Type B pancreatic cell (in vitro differentiated cells): ENCODE measurements around the gene PROS1. TPM values are rescaled to one million over a fixed set of nuclear protein-coding genes. Genes with fewer than 3 reads are reported as not detected.

ENCODE experiments used
- DNase-seq: peaks from one replicate; pipeline ENCODE4 v3.0.0; 2021; ENCODE audit warnings: mixed read lengths; ENCODE audit not compliant: unreplicated experiment; ENCODE audit errors: extremely low spot score
- H3K27ac Mint-ChIP-seq: 2 replicates; pipeline ENCODE4 v1.8.0; 2021; ENCODE audit warnings: mild to moderate bottlenecking, mixed read lengths
- H3K27me3 Mint-ChIP-seq: 2 replicates; pipeline ENCODE4 v1.8.0; 2021; ENCODE audit warnings: mixed read lengths
- H3K36me3 Mint-ChIP-seq: 2 replicates; pipeline ENCODE4 v1.8.0; 2021; ENCODE audit warnings: mixed read lengths
- H3K4me1 Mint-ChIP-seq: one replicate; pipeline ENCODE4 v1.8.0; 2021; ENCODE audit warnings: mixed read lengths; ENCODE audit not compliant: unreplicated experiment
- H3K4me3 Mint-ChIP-seq: 2 replicates; pipeline ENCODE4 v1.8.0; 2021; ENCODE audit warnings: mild to moderate bottlenecking, mixed read lengths
- H3K9me3 Mint-ChIP-seq: 2 replicates; pipeline ENCODE4 v1.8.0; 2021; ENCODE audit warnings: mixed read lengths
- total RNA-seq: library from RNA; stranded (reverse); gene quantifications from 2 replicates; pipeline ENCODE4 v1.2.1, GENCODE V29; 2021; ENCODE audit warnings: low replicate concordance
- TF ChIP-seq, protein P1 (sequence below): fragments of 200-600 bp; sonication (generic); conservative IDR thresholded peaks from 2 replicates; pipeline ENCODE4 v1.5.0; 2021; ENCODE audit warnings: antibody characterized with exemption, mild to moderate bottlenecking

PROS1 gene
- total RNA-seq, 1 donor from 2014 or later = 7.8 TPM

DNA sequence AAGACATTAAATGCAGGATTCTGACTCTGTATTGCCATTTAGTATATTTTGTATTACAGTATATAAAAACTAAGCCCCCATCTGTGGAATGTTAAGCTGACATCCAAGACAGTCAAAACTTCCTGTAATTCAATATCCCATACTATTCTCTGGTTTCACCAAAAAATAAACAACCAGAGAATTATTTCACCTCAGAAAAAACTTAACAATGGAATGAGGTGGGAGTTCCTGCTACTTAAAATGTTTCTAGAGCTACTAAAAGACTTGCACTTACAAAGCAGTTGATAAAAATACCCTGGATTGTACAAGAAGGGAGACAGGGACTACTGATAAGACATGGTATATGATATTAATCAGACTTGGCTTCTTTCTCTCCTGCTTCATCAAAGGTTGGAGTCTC, 14.6 kb upstream of the PROS1 start:
- no peaks in the 10 kb centered on the region for H3K36me3 Mint-ChIP-seq
- no peak for DNase-seq
- no peaks in the 10 kb centered on the region for H3K27me3 Mint-ChIP-seq
- no peak overlapping the region for H3K27ac Mint-ChIP-seq
- TF ChIP-seq, protein P1, sequence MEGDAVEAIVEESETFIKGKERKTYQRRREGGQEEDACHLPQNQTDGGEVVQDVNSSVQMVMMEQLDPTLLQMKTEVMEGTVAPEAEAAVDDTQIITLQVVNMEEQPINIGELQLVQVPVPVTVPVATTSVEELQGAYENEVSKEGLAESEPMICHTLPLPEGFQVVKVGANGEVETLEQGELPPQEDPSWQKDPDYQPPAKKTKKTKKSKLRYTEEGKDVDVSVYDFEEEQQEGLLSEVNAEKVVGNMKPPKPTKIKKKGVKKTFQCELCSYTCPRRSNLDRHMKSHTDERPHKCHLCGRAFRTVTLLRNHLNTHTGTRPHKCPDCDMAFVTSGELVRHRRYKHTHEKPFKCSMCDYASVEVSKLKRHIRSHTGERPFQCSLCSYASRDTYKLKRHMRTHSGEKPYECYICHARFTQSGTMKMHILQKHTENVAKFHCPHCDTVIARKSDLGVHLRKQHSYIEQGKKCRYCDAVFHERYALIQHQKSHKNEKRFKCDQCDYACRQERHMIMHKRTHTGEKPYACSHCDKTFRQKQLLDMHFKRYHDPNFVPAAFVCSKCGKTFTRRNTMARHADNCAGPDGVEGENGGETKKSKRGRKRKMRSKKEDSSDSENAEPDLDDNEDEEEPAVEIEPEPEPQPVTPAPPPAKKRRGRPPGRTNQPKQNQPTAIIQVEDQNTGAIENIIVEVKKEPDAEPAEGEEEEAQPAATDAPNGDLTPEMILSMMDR = no peak
- no peak overlapping the region for H3K4me3 Mint-ChIP-seq
- H3K4me1 Mint-ChIP-seq = peaks cover 16% of the 10 kb centered on the region
- no peaks in the 10 kb centered on the region for H3K9me3 Mint-ChIP-seq

DNA sequence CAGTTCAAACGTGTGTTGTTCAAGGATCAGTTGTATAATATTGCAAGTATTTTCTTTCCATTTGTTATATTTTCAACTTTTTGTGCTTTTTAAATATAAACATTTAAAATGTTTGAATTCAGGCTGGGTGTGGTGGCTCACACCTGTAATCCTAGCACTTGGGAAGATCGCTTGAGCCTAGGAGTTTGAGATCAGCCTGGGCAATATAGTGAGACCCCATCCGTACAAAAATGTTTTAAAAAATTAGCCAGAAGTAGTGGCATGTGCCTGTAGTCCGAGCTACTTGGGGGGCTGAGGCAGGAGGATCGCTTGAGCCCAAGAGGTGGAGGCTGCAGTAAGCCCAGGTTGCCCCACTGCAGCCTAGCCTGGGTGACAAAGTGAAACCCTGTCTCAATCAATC, 10.9 kb upstream of the PROS1 start:
- Mint-ChIP-seq H3K4me1 (peaks cover 23% of the 10 kb centered on the region), H3K36me3 (no peaks in the 10 kb centered on the region), H3K27ac (no peak overlapping the region), H3K9me3 (no peaks in the 10 kb centered on the region), H3K4me3 (no peak overlapping the region), H3K27me3 (no peaks in the 10 kb centered on the region)
- DNase-seq = no peak
- TF ChIP-seq, protein P1 = no peak

DNA sequence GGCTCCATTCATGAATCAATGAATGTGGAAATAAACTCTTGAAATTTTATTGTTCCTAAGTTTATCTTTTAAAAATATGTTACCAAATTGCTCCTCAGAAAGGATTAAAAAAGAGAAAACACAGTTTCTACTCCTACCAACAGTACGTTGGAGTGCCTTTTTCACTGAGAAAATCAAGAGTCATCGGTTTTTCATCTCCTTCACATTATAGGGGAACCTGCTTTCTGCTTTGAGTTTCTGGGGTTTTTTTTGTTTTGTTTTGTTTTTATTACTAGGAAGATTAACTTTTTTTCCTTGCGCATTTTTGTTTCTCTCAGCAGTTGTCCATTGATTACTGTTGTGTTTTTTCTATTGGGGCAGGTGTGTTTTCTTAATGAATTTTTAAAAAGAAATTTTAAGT, 9.7 kb upstream of the PROS1 start:
- Mint-ChIP-seq H3K4me3 (no peak overlapping the region), H3K27me3 (no peaks in the 10 kb centered on the region), H3K4me1 (peaks cover 21% of the 10 kb centered on the region), H3K36me3 (no peaks in the 10 kb centered on the region), H3K27ac (no peak overlapping the region), H3K9me3 (no peaks in the 10 kb centered on the region)
- no peak for DNase-seq
- TF ChIP-seq, protein P1 = no peak

DNA sequence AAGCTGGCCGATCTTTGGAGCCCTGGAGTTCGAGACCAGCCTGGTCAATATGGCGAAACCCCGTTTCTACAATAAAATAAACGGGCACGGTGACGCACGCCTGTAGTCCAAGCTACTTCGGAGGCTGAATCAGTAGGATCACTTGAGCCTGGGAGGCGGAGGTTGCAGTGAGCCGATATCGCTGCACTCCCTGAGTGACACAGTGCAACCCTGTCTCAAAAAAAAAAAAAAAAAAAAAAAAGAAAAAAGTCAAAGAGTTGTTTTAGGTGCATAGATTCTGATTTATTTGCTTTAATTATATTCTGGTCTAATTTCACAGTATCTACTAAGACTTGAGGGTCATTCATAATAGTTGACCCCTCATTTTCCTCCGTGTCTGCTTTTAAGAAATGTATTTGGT, 8.0 kb upstream of the PROS1 start:
- no peaks in the 10 kb centered on the region for H3K36me3 Mint-ChIP-seq
- peaks cover 14% of the 10 kb centered on the region for H3K4me1 Mint-ChIP-seq
- H3K27ac Mint-ChIP-seq = peak overlapping the region; percentile 39
- TF ChIP-seq, protein P1 = no peak
- H3K4me3 Mint-ChIP-seq = peak overlapping the region; percentile 85
- H3K9me3 Mint-ChIP-seq = no peaks in the 10 kb centered on the region
- no peak for DNase-seq
- H3K27me3 Mint-ChIP-seq = no peaks in the 10 kb centered on the region

DNA sequence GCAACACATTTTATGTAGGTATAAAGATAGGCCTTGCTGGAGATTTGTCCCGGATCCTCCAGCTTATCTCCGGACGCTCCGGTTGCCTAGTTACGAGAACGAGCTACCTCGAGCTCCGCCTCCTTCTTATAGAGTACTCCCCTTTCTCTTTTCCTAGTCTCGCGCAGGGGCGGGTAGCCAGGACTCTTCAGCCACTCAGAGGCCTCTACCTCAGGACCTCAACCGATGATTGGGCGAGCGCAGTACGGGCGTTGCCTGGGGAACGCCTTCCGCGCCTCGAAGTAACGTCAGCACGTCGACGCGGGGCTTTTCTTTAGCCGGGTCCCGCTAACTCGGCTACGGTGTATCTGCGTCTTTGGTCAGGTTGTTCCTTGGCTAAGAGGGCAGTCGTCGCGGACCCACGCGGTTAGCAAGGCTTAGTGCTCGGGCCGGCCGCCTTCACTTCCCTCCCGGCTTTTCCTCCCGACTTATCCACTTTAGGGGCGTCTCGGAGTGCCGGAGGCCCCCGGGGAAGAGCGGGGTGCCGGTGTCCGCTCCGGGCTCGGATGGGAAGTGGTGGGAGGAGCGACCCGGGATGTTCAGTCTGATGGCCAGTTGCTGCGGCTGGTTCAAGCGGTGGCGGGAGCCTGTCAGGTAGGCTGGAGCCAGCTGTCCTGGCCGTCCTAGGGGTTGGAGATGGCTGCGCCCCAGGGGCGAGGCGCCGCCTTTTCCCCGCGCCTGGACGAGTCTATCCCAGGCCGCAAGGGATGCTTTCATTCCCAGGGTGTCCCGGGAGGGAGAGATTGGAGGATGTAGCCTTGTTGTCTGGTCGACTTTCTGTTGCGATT, 6.4 kb upstream of the PROS1 start, which contains the start of gene ARL13B:
Gene ARL13B (plus strand): TSS at position 306 of the 827 bp plus-strand sequence. CDS start 269 bp downstream, at position 575.
- DNase-seq = peak; percentile 91
- Mint-ChIP-seq H3K27me3 (peaks cover 4% of the 10 kb centered on the region), H3K4me1 (peaks cover 14% of the 10 kb centered on the region), H3K4me3 (peak within 1 kb of the TSS; percentile 85), H3K27ac (peak within 1 kb of the TSS; percentile 85), H3K36me3 (no peaks in the 10 kb centered on the region), H3K9me3 (no peaks in the 10 kb centered on the region)
- TF ChIP-seq, protein P1 = no peak
